ENCODE data around the gene DNAAF1.
"Not testable (repeated sequence)": the region's sequence is repeated elsewhere in the genome, so short reads cannot be mapped to it uniquely, and the experiment has no call there.

DNAAF1 gene

DNA sequence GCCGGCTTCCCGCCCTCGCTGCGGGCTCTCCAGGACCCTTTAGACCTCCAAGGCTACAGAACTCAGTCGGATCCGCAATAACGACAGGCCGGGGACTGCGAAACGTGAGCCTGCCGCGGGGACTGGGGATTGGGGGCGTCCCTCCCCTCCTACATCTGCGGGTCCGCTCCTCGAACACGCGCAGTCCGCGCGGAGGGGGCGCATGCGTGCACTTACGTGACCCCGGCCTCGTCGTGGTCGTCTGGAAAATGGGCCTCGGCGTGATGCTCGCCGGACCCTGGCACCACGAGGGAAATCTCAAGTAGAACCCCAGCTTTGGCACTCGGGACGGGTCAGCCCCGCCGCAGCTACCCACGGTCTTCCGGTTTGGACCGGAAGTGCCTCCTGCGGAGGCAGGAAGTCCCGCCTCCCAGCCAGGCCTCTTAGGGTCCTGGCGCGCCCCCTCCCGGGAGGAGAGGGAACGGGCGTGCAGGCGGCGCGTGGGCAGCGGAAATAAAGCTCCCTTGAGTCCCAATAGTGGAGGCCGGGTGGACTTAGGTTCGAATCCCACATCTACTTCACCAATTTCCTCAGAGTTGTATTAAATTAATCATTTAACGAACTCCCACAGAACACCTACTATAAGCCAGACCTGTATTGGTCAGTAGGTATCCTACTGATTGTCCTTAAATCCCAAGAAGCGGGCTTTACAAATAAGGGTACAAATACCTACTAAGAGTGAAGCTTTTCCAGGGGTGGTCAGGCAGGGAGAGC lies 41.8 kb downstream of the DNAAF1 start, which contains the start of gene TAF1C:
TAF1C (minus strand) TSS at position 373 of the 753 bp plus-strand sequence. CDS start 2,069 bp downstream, outside the sequence.
- DNase-seq = peak; percentile 90

DNA sequence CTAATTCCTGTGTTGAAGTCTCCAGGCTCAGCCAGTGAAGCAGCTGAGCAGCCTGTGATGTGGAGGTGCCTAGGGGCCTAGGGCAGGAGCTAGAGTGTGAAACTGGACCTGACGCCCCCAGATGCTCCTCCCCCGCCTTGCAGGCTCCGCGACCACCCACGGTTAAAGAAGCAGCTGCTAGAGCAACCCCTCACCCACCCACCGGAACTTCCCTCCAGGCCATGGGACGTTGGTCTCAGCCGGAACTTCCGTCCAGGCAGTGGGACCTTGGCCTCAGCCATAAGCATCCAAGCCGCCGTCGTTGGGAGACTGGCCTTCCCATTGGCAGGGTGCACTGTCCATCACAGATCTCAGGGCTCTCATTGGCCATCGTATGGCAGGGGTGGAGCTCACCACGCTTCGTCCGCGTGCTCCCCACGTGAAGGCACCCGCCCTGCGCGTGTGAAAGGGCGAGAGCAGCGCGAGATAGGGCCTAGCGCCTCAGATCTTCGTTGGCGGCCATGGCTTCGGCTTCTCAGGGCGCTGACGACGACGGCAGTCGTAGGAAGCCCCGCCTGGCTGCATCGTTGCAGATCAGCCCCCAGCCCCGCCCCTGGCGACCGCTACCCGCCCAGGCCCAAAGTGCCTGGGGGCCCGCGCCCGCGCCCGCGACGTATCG lies 45.8 kb downstream of the DNAAF1 start, which contains the start of gene ADAD2:
ADAD2 (plus strand) TSS at position 427 of the 658 bp plus-strand sequence; CDS start at position 501, 74 bp downstream.
- DNase-seq = no peak

DNA sequence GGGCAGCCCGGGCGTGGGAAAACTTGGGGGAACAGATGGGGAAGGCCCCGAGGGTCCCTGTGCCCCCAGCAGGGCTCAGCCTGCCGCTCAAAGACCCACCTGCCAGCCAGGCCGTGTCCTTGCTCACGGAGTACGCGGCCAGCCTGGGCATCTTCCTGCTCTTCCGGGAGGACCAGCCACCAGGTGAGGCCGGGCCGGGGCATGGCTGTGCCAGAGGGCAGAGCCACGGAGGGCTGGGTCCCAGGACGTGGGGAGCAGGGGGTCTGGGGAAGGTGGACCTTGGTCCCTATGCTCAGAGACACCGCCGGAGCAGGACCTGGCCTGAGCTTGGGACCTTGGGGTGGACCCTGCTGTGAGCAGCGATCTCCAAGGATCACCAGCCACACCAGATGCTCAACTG lies 46.4 kb downstream of the DNAAF1 start:
- DNase-seq = no peak

DNA sequence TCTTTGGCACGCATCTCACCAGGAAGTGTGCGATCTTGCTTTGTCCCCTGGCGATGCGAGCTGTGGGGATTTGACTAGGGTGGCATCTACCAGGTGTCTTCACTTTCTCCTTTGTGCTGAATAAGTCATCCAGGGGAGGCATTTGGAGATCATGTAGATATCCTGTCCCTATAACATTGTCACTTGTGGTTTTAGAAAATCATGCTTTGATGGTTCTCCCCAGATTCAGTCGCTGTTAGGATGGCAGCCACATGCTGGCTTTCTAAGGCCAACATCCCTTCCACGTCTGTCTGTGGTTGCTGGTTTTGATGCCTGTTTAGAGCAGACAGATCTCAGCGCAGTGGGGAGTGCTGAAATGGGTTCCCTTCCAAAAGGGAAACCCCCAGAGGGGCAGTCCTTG lies 48.4 kb downstream of the DNAAF1 start:
- no peak for DNase-seq

DNA sequence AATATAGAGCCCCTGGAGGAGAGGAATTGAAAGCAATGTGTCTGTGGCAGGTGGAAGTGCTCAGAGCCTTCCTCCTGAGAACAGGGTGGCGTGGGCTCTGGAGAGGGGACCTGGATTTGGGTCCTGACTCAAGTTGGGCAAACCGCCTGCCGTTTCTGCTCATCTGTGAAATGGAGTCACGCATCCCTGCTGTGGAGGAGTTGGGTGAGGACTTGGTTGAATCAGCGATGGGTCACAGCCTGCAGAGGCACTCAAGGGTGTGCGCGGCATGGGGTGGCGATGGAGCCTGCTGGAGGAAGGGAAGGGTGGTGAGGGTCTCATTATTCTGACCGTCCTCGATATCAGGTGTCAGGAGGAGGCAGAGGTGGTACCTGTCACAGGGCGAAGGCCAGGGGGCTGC lies 48.9 kb downstream of the DNAAF1 start:
- no peak for DNase-seq

DNA sequence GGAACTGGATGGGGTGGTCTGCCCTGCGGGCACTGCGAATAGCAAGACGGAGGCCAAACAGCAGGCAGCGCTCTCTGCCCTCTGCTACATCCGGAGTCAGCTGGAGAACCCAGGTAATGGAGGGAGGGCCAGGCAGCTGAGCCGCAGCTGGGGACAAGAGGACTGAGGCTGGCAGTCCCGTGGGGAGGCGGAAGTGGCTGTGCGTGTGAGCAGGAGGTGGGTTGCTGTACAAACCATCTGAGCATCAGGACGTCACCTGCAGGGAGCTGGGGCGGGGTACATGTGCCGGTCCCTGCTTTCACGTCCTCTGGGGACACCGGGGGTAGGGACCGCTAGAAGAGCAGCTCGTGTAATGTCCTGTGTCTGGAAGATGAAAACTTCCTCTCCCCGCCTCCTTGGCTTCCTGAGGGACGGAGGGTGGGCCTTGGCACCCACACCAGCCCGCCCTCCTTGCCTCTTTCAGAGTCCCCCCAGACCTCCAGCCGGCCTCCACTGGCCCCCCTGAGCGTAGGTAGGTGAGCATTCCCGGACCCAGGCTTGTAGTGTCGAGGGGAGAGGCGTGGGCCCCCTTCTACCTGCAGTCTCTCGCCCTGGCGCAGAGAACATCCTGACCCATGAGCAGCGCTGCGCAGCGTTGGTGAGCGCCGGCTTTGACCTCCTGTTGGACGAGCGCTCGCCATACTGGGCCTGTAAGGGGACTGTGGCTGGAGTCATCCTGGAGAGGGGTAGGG lies 49.5 kb downstream of the DNAAF1 start:
- peak; percentile 42 for DNase-seq

DNA sequence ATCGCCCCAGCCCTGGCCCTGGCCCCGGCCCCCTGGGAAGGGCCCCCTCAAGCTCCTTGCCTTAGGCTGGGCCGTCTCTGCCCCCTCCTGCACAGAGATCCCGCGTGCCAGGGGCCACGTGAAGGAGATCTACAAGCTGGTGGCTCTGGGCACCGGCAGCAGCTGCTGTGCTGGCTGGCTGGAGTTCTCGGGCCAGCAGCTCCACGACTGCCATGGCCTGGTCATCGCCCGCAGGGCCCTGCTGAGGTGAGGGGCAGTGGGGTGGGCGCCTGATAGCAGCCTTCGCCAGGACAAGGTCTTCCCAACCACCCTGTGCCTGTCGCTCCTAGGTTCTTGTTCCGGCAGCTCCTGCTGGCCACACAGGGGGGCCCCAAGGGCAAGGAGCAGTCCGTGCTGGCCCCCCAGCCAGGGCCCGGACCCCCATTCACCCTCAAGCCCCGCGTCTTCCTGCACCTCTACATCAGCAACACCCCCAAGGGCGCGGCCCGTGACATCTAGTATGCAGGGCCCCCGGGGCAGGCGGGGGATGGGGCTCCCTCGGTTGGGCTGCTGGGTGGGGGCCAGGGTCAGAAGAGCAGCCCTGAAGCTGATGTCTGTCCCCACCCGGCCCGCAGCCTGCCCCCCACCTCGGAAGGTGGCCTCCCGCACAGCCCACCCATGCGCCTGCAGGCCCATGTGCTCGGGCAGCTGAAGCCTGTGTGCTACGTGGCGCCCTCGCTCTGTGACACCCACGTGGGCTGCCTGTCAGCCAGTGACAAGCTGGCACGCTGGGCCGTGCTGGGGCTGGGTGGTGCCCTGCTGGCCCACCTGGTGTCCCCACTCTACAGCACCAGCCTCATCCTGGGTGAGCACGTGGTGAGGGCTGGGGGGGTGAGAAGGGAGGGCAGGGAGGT lies 50.3 kb downstream of the DNAAF1 start:
- DNase-seq = no peak

DNA sequence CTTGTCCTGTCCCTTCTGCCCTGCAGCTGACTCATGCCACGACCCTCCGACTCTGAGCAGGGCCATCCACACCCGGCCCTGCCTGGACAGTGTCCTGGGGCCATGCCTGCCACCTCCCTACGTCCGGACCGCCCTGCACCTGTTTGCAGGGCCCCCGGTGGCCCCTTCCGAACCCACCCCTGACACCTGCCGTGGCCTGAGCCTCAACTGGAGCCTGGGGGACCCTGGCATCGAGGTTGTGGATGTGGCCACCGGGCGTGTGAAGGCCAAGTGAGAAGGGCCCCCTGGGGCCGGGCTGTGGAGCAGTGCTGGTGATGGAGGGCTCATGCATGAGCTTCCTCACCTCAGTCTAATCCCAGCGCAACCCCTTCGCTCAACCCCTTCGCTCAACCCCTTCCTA lies 51.0 kb downstream of the DNAAF1 start:
- no peak for DNase-seq

DNA sequence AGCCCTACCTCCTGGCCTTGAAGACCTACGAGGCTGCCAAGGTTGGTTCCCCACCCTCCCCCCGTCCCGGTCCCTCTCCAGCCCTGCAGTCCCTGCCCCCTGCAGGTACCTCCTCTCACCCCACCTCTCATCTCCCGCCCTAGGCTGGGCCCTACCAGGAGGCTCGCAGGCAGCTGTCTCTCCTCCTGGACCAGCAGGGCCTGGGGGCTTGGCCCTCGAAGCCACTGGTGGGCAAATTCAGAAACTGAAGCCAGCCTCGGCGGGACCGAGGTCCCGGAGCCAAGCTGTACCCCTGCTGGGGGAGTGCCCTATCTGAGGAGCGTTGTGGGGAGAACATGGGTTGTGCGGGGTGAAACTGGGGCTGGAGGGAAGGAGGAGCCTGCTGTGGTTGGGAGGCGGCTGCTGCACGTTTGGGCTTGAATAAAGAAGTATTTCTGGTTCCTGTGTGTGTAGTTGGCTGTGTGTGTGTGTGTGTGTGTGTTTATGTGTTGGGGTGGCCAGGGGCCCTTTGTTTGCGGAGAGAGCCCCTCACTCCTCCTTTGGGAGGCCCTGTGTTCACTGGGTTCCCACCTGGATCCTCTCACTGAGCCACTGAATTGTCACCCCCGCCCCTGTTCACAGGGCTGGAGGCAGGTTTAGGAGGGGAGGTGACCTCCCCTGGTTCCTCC lies 51.8 kb downstream of the DNAAF1 start:
- no peak for DNase-seq

DNA sequence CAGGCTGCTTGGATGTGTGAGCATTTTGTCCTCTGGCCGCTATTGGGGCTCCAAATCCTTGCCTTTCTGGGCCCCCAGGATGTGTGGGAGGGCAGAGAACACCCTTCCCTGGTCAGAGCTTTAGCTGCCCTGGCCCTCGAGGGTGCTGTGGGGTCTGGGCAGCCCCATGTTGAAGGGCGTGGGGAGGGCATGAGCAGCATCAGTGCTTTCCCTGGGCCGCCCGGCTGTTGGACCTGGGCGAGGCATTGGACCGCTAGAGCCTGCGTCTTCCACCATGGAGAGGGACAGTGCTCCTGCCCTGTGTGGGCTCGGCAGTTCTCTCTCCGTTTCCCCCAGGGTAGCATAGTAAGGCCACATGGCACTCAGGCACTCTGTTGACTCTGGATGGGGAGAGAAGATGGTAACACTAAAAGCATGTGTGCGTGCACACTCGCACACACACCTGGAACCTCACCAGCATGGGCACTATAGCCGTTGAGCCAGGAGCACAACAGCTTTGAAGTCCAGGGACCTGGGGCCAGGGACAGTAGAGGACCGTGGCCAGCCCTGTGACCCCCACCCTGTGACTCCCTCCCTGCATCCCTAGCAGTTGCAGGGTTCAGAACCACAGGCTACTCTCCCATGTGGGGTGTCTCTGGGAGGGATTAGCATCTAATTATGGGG lies 52.5 kb downstream of the DNAAF1 start:
- no peak for DNase-seq

DNA sequence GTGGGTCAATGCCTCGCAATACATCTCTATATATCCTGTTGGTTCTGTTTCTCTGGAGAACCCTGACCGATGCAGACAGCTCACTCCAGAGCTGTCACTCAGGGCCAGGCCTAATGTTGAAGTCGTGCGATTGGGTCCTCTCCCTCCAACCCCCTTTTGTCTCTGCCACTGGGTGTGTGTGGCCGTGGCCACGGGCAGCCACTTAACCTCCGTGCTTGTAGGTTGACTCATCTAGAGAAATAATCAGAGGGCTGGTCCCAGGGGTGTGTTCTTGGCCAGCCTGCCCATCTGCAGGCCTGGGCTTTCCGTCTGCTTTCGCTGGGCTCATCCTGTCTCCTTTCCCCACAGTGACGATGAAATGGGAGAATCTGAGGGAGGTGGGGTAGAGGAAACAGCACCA lies 53.3 kb downstream of the DNAAF1 start:
- no peak for DNase-seq

DNA sequence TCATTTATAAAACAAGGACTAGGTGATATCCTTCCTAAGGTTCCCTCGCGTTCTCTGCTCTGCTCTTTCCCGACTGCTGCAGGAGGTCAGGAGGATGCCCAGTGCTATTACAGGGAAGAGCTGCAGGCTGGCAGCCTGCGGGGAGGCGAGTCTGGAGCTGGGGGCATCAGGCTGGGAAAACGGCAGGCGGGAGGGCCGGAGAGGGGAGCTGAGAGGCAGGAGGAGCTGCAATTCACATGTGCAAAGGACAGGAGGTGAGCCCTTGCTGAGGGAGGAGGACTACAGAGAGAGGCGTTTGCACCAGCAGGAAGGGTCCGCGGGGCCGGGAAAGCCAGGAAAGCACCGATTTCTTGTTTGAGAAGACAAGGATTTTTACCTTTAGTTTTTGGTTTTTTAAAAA lies 54.0 kb downstream of the DNAAF1 start:
- no peak for DNase-seq

DNA sequence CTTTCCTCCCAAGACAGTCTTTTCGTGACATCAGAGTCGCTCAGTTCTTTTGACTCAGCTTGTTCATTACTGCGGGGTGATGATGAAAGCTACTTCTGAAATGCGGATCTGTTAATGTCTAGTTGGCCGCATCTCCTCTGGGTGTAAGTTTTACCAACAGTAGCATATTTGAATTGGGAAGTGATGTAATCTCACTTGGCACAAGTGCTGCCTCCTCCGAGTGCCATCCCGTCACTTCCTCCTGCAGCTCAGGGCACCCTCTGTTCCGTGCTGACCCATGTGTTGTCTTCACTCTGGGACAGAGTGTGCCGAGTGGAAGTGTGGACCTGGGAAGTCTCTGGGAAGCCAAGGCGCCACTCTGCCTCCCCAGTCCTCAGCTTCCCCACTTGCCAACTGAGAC lies 54.8 kb downstream of the DNAAF1 start:
- no peak for DNase-seq

DNA sequence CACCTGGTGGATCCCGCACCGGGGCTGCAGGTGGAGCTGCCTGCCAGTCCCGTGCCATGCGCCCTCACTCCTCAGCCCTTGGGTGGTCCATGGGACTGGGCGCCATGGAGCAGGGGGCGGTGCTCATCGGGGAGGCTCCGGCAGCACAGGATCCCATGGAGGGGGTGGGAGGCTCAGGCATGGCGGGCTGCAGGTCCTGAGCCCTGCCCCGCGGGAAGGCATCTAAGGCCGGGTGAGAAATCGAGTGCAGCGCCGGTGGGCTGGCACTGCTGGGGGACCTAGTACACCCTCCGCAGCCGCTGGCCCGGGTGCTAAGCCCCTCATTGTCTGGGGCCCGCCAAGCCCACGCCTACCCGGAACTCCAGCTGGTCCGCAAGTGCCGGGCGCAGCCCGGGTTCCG lies 59.4 kb downstream of the DNAAF1 start:
- not testable (repeated sequence) for DNase-seq

DNA sequence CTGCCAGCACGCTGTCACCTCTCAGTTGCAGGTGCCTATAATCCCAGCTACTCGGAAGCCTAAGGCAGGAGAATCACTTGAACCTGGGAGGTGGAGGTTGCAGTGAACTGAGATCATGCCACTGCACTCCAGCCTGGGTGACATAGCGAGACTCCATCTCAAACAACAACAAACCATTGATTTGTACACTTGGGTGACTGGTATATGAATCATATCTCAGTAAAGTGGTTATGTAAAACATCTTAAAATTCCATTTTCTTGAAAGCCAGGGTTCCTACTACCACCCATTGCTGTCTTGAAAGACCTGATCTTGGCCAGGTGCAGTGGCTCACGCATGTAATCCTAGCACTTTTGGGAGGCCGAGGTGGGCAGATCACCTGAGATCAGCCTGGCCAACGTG lies 60.0 kb downstream of the DNAAF1 start:
- not testable (repeated sequence) for DNase-seq

DNA sequence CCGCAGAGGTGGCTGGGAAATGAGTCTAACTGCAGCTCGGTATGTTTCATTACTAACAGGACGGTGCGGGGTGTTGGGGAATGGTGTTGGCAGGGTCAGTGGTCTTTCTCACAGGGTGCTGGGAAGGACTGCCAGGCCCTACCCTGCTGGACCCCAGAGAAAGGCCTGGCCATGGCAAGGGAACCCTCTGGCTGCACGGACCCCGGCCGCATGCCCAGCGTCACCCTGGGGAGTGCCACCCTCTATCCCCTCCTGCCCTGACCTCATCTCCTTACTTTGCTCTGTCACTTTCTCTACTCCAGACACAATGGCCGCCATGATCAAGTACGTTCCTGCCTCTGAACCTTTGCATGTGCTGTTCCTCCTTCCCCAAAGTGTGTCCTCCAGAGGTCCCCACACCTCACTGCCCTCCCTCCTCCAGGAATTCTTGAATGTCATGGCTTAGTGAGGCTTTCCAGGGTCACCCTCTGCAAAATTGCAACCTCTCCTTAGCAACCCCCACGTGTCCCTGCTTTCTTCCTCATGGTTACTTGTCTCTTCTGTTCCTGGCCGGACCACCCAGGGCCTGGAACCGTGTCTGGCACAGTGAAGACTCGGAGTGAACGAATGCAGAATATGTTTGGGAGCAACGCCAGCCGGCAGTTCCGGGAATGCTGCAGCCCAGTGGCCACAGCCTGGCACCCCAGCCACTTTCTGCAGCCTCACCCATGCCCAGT lies 61.0 kb downstream of the DNAAF1 start:
- no peak for DNase-seq

DNA sequence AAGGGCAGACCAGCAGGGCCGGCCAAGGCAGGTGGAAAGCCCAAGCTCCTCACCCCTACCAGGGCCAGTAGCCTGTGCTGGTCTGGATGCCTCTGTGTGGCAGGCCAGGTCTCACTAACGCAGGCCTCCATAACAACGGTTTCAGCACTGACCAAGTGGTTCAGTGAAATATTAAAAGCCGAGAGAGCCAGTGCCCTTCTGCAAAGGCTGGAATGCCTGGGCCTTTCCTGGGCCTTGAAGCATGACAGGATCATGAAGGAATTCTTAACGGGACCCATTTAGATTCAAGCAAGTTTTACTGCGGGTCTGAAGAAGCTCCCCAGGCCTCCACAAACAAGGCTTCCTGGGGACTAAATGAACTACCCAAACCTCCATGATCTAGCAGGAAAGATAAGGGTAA lies 62.1 kb downstream of the DNAAF1 start:
- DNase-seq = no peak

DNA sequence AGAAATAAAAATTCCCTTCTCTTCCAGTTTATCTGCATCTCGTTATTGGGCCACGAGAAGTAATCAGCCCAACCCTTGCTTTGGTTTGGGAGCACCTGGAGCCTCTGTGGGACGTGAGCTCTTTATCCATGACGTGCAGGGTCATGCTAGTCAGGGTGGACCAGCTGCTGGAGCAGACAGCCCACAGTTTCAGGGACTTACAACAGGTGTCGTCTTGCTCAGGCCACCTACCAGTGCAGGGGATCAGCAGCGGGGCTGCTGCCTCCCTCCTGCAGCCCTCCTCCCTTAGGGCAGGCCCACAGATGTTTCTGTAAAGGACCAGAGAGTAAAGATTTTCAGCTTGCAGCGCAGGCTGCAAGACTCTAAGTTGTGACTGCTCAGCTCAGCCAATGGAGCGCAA lies 62.8 kb downstream of the DNAAF1 start:
- no peak for DNase-seq

DNA sequence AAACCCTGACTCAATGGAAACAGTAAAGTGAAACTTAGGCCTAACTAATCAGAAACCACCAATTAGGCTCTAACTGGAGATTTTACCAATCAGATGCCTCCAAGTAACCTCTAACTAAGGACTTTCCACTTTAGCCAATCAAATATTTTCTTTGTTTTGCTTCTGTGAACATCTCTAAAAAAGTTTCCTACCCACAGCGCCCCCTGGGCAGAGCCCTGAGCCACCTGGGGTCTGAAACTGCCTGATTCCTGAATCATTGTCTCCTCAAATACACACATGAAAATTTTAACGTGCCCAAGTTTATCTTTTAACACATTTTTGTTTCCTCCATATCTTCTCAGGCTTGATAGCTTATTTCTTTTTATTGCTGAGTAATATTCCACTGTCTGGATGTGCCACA lies 64.9 kb downstream of the DNAAF1 start:
- no peak for DNase-seq

DNA sequence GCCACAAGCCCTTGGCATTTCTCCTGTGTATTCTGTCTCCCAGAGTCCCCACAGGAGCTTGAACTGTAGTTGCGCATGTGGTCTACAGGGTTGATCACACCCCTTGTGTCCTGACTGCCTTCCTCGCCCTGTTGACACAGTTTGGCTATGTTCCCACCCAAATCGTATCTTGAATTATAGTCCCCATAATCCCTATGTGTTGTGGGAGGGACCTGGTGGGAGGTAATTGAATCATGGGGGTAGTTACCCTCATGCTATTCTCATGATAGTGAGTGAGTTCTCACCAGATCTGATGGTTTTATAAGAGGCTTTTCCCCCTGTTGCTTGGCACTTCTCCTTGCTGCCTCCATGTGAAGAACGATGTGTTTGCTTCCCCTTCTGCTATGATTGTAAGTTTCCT lies 67.0 kb downstream of the DNAAF1 start:
- no peak for DNase-seq

DNA sequence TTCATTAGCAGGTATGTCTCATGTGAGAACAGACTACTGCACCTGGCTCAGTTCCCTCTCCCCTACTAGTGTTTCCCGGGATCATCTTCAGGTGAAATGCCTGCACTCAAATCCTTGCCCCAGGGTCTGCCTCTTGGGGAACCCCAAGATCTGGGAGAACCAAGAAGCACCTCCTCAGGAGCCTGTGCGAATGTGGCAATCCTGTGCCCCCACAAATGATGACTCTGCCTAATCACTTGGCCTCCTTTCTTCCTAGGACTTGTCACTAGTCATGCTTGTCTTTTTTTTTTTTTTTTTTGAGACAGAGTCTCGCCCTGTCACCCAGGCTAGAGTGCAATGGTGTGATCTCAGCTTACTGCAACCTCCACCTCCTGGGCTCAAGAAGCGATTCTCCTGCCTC lies 67.5 kb downstream of the DNAAF1 start:
- no peak for DNase-seq

All from activated naive CD4-positive, alpha-beta T cell treated with anti-CD3 and anti-CD28 coated beads, Interleukin-2, amount 50 U/mL, for 16 hours (primary cell).